HEK293T (cell line): ENCODE measurements around the gene ZSWIM9.

Experiments
- CTCF ChIA-PET: fragments of 350-600 bp; formaldehyde crosslinking; extraction: SDS; loops from one replicate; lab custom pipeline; 2021; ENCODE audit warnings: antibody characterized with exemption, inconsistent platforms; lab: Yijun Ruan, JAX
- POLR2A ChIA-PET: fragments of 350-600 bp; formaldehyde crosslinking; extraction: SDS; loops from one replicate; lab custom pipeline; 2020; ENCODE audit warnings: antibody characterized with exemption, inconsistent platforms; lab: Yijun Ruan, JAX
- DNase-seq: peaks from one replicate; pipeline ENCODE4 v3.0.0; 2012; ENCODE audit warnings: mixed read lengths; ENCODE audit errors: extremely low spot score
- ARNT ChIP-seq: fragments of 450-650 bp; IDR thresholded peaks from 2 replicates; pipeline ENCODE4 v1.6.1; 2017; ENCODE audit warnings: mild to moderate bottlenecking
- BHLHE40 ChIP-seq: fragments of 450-650 bp; IDR thresholded peaks from 2 replicates; pipeline ENCODE4 v1.6.1; 2016; ENCODE audit warnings: mild to moderate bottlenecking, moderate library complexity, borderline replicate concordance
- CTBP1 ChIP-seq: fragments of 450-650 bp; IDR thresholded peaks from 2 replicates; pipeline ENCODE4 v1.6.1; 2016; ENCODE audit warnings: borderline replicate concordance
- ELF4 ChIP-seq: fragments of 450-650 bp; IDR thresholded peaks from 2 replicates; pipeline ENCODE4 v1.6.1; 2017; ENCODE audit warnings: antibody characterized with exemption
- FOXA1 ChIP-seq: fragments of 450-650 bp; IDR thresholded peaks from 2 replicates; pipeline ENCODE4 v1.6.1; 2016; ENCODE audit warnings: mild to moderate bottlenecking
- FOXK2 ChIP-seq: fragments of 450-650 bp; IDR thresholded peaks from 2 replicates; pipeline ENCODE4 v1.6.1; 2016; ENCODE audit warnings: mild to moderate bottlenecking
- FOXM1 ChIP-seq: fragments of 450-650 bp; IDR thresholded peaks from 2 replicates; pipeline ENCODE4 v1.6.1; 2017; ENCODE audit warnings: mild to moderate bottlenecking, borderline replicate concordance
- HDGF ChIP-seq: fragments of 450-650 bp; IDR thresholded peaks from 2 replicates; pipeline ENCODE4 v1.6.1; 2017; ENCODE audit warnings: antibody characterized with exemption, borderline replicate concordance
- L3MBTL2 ChIP-seq: fragments of 450-650 bp; conservative IDR thresholded peaks from 2 replicates; pipeline ENCODE4 v1.6.1; 2016; ENCODE audit warnings: mild to moderate bottlenecking
- LEF1 ChIP-seq: fragments of 450-650 bp; IDR thresholded peaks from 2 replicates; pipeline ENCODE4 v1.6.1; 2017; ENCODE audit warnings: mild to moderate bottlenecking, borderline replicate concordance
- NFRKB ChIP-seq: fragments of 450-650 bp; IDR thresholded peaks from 2 replicates; pipeline ENCODE4 v1.6.1; 2016; ENCODE audit warnings: mild to moderate bottlenecking, moderate library complexity
- SP1 ChIP-seq: fragments of 450-650 bp; IDR thresholded peaks from 2 replicates; pipeline ENCODE4 v1.6.1; 2017
- SUZ12 ChIP-seq: fragments of 450-650 bp; IDR thresholded peaks from 2 replicates; pipeline ENCODE4 v1.6.1; 2016; ENCODE audit warnings: mild to moderate bottlenecking
- TARDBP ChIP-seq: fragments of 450-650 bp; IDR thresholded peaks from 2 replicates; pipeline ENCODE4 v1.6.1; 2016
- ZNF384 ChIP-seq: fragments of 450-650 bp; IDR thresholded peaks from 2 replicates; pipeline ENCODE4 v1.6.1; 2016
- TF ChIP-seq, protein P1 (sequence below): fragments of 450-650 bp; IDR thresholded peaks from 2 replicates; pipeline ENCODE4 v1.6.1; 2016

ZSWIM9 gene

GRCh38 chr19:48133094-48133493 is 37.4 kb upstream of the ZSWIM9 start:
- no peak for DNase-seq
- POLR2A ChIA-PET: no interaction called here
- CTCF ChIA-PET: no interaction called here
- TF ChIP-seq NFRKB: no peak
- TF ChIP-seq FOXK2: no peak
- no peak for TF ChIP-seq ELF4
- TF ChIP-seq CTBP1: no peak
- no peak for TF ChIP-seq SP1
- no peak for TF ChIP-seq ARNT
- TF ChIP-seq BHLHE40: no peak
- TF ChIP-seq L3MBTL2: no peak
- no peak for TF ChIP-seq FOXA1
- no peak for TF ChIP-seq LEF1
- no peak for TF ChIP-seq HDGF

GRCh38 chr19:48135411-48135810 is 35.1 kb upstream of the ZSWIM9 start:
- DNase-seq: no peak
- CTCF ChIA-PET: no interaction called here
- POLR2A ChIA-PET: no interaction called here
- TF ChIP-seq FOXM1 (no peak), ELF4 (no peak), SUZ12 (no peak), HDGF (no peak), ZNF384 (no peak), FOXK2 (no peak), TARDBP (no peak)
- TF ChIP-seq, protein P1, sequence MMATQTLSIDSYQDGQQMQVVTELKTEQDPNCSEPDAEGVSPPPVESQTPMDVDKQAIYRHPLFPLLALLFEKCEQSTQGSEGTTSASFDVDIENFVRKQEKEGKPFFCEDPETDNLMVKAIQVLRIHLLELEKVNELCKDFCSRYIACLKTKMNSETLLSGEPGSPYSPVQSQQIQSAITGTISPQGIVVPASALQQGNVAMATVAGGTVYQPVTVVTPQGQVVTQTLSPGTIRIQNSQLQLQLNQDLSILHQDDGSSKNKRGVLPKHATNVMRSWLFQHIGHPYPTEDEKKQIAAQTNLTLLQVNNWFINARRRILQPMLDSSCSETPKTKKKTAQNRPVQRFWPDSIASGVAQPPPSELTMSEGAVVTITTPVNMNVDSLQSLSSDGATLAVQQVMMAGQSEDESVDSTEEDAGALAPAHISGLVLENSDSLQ: peak; percentile 89

DNA sequence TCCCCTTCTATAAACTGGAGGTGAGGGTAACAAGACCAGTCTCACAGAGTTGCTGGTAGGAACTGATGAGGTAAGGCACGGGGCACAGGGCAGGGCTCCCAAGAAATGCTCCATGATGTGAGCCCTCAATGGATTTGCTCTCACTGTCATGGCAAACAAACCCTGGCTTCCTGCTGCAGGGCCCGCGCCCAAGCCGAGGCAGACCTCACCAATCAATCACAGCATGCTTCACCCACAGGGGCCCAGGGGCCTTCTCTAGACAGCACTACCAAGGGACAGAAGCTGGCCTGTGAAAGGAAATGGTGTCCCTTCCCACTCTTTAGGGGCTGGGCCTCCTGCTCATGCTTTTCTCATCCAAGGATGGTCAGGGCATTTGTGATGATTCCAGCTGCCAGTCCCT is 33.9 kb upstream of the ZSWIM9 start:
- DNase-seq: no peak
- CTCF ChIA-PET: no interaction called here
- POLR2A ChIA-PET: no interaction called here
- TF ChIP-seq FOXA1: no peak
- no peak for TF ChIP-seq CTBP1
- TF ChIP-seq L3MBTL2: no peak
- no peak for TF ChIP-seq SUZ12
- no peak for TF ChIP-seq SP1
- no peak for TF ChIP-seq ELF4
- TF ChIP-seq LEF1: no peak
- no peak for TF ChIP-seq NFRKB
- TF ChIP-seq ARNT: no peak
- no peak for TF ChIP-seq FOXK2
- no peak for TF ChIP-seq TARDBP
- no peak for TF ChIP-seq FOXM1
- no peak for TF ChIP-seq BHLHE40
- TF ChIP-seq, protein P1: no peak
- TF ChIP-seq ZNF384: no peak

GRCh38 chr19:48137411-48137810 is 33.1 kb upstream of the ZSWIM9 start:
- POLR2A ChIA-PET: no interaction called here
- TF ChIP-seq, protein P1: no peak
- TF ChIP-seq HDGF (no peak), FOXM1 (no peak), BHLHE40 (no peak), L3MBTL2 (no peak), LEF1 (no peak), NFRKB (no peak), ARNT (no peak), ZNF384 (no peak)
- no peak for DNase-seq
- CTCF ChIA-PET: no interaction called here

GRCh38 chr19:48139053-48139452 is 31.4 kb upstream of the ZSWIM9 start:
- no peak for DNase-seq
- ChIA-PET CTCF (no interaction called here), POLR2A (no interaction called here)
- TF ChIP-seq SUZ12: no peak
- no peak for TF ChIP-seq LEF1
- TF ChIP-seq BHLHE40: no peak
- TF ChIP-seq, protein P1: no peak
- no peak for TF ChIP-seq FOXM1
- TF ChIP-seq CTBP1: no peak
- no peak for TF ChIP-seq ZNF384
- no peak for TF ChIP-seq L3MBTL2
- no peak for TF ChIP-seq ARNT
- TF ChIP-seq ELF4: no peak
- no peak for TF ChIP-seq SP1
- TF ChIP-seq FOXK2: no peak
- no peak for TF ChIP-seq HDGF
- no peak for TF ChIP-seq FOXA1
- TF ChIP-seq TARDBP: no peak
- TF ChIP-seq NFRKB: no peak
